HTR-8/SVneo (cell line): Measurements from ENCODE around the gene TRMT10A.
A peak's percentile ranks its signal among the peaks of the same experiment; 100 is the strongest.

Experiments used
- DNase-seq: peaks from one replicate; pipeline ENCODE4 v3.0.0; 2011; ENCODE audit warnings: low spot score, mixed read lengths; ENCODE audit not compliant: insufficient read length
- FAIRE-seq: peaks from 2 replicates; lab custom pipeline; 2011; peaks lifted over from hg19 to GRCh38; lab: Jason Lieb, UNC

The TRMT10A gene

DNA sequence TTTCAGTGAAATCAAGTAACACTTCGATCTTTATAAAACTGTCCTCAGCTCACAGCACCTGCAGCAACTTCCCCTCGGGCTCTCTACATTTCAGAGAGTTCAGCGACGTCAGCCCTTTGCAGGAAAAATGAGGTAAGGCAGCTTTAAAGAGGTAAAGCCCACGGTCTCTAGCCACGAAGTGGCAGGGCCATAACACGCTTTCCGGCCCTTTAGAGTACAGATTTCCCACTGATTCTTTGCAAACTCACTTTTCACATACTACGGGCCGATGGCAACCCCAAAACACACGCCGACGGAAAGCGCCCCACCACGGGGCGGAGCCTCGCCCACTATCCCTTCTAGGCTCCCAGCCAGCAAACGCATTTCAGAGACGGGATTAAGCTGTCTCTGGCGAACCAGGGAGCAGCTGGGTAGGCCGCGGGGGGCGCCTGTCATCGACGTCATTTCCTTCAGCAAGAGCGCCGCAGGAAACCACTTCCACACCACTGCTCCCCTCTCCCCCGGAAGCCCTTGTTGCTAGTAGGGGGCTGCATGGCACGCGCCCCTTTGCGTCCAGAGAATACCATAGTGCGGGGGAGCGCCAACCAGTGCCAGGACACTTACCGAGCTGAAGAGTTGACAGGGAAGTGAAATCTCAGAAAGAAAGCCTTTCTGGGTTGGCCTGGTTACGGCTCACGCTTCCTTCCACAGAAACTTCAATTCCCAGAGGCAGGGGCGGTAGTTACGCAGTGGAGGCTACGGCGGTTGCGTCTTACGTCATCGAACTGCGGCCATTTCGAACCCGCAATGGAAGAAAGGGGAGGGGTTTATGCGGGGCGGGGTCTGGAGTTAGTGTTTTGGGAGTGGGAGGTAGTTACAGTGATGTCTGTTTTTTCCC, at the start of gene TRMT10A:
Gene TRMT10A (minus strand): TSS at position 730 of the 877 bp plus-strand sequence. CDS start 4,701 bp downstream, outside the sequence.
- DNase-seq (peak; percentile 85), FAIRE-seq (no peak)

GRCh38 chr4:99612704-99613103, 48.9 kb upstream of the TRMT10A start:
- no peak for DNase-seq
- FAIRE-seq, result no peak

DNA sequence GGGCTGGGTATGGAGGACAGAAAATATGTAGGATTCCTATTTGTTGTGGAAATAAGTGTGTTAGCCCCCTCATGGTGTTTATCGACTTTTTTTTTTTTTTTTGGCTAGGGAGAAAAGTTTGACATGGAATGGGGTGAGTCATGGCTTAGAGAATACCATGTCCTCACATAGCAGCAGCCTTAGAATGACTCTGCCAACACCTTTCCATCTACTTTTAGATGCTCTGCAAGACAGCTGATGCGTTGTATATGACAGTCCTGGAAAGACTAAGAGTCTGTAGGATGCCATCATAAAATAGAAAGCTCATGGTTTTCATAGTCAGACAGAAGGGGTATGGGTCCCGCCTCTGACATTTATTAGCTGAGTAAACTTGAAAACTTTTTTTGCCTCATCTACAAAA, 48.4 kb upstream of the TRMT10A start:
- DNase-seq (no peak), FAIRE-seq (no peak)

DNA sequence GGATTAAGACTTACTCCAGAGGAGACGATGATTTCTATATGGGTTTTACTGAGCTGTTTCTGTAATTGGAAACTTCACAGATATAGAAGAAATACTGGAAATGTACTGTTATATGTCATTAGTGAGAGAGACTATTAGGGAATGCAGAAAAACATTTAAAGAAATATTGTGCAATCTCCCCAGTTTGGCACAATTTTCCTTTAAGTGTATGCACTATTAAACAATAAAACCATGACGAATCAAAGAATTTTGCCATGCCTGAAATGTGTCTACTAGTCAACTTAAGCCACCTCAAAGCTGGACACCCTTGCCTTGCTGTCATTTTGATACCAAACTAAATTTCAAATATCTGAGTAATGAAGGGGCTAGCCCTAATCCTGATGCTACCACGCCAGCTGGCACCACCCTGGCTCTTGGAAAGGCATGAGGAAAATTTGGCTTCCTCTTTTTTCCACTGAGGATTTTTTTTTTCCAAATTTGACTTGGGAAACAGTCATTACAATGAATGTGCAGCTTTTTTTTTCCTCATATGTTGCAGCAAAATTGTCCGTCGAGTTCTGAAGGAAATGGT, 46.9 kb upstream of the TRMT10A start:
- FAIRE-seq (no peak), DNase-seq (no peak)

- no peak for DNase-seq
- no peak for FAIRE-seq
Observed at GRCh38 chr4:99608417-99608816, 44.6 kb upstream of the TRMT10A start.

DNA sequence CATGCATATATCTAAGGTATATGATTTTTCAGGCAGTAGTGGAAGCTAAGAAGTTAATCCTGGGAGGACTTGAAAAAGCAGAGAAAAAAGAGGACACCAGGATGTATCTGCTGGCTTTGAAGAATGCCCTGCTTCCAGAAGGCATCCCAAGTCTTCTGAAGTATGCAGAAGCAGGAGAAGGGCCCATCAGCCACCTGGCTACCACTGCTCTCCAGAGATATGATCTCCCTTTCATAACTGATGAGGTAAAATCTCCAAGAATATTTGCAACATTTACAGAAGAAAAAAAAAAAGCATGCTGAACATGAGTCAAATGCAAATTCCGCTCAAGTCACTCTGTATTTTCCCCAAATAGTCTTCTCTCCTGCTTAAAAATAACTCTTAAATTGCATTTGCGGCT, 42.9 kb upstream of the TRMT10A start:
- no peak for DNase-seq
- no peak for FAIRE-seq

DNA sequence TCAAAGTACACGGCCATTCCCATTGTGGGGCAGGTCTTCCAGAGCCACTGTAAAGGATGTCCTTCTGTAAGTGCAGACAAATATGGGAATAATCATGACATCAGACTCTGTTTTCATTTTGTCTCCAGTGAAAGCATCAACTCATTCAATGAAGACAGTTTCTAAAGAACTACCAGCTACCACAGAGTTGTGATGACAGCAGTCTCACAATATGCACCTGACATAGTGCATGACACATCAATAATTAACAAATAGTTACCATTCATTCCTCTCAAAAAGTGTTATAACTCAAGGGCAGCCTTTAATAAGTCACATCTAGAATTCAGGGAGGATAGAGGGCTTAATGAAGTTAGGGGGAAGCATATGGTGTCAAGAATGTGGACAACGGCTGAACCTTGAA, 31.0 kb upstream of the TRMT10A start:
- FAIRE-seq (no peak), DNase-seq (no peak)

GRCh38 chr4:99593781-99594641, 30.2 kb upstream of the TRMT10A start:
- DNase-seq (no peak), FAIRE-seq (no peak)

GRCh38 chr4:99591757-99592156, 27.9 kb upstream of the TRMT10A start:
- no peak for FAIRE-seq
- DNase-seq, result no peak

- FAIRE-seq (no peak), DNase-seq (no peak)
Observed at GRCh38 chr4:99587803-99588202, 24.0 kb upstream of the TRMT10A start.

DNA sequence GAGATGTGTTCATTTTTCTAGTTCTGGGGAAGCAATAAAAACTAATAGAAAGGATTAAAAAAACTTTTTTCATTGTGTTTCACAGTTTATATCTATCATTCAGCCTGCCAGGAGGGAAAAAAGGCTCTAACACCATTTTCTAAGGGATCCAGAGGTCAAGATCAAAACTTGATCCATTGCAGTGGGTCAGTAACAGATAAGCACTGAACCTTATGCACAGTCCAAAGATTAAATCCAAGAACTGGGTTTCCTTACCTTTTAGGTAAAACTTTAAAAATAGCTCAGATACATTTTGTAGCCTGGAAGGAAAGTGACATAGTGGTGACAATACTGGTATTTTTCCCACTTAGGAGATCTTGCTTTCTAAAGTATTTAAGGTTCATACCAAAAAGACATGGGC, 23.5 kb upstream of the TRMT10A start:
- DNase-seq (no peak), FAIRE-seq (no peak)

- DNase-seq, result no peak
- FAIRE-seq, result no peak
Observed at GRCh38 chr4:99586797-99587196, 23.0 kb upstream of the TRMT10A start.

- no peak for FAIRE-seq
- DNase-seq, result no peak
Observed at GRCh38 chr4:99586322-99586721, 22.5 kb upstream of the TRMT10A start.

DNA sequence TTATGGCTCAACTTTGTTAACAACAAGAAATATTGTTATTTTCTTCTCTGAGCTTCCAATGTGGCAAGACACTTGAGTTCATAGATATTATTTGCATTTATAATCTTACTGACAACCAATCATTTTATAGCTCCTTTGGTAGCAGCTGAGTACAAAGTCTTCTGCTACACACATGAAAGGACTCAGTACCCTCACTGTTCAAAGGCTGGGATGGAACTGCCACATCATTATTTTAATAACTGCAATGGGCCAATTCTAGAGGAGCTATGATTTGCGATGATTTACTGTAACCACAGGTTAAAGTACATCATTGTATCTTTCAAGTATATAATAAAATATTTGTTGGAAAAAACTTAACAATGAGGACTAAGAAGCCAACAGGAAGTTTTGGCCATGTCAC, 21.7 kb upstream of the TRMT10A start:
- FAIRE-seq, result no peak

GRCh38 chr4:99578714-99579113, 14.9 kb upstream of the TRMT10A start:
- no peak for FAIRE-seq
- DNase-seq, result no peak

More for the DNA sequence above, 21.7 kb upstream of the TRMT10A start:
- no peak for DNase-seq

DNA sequence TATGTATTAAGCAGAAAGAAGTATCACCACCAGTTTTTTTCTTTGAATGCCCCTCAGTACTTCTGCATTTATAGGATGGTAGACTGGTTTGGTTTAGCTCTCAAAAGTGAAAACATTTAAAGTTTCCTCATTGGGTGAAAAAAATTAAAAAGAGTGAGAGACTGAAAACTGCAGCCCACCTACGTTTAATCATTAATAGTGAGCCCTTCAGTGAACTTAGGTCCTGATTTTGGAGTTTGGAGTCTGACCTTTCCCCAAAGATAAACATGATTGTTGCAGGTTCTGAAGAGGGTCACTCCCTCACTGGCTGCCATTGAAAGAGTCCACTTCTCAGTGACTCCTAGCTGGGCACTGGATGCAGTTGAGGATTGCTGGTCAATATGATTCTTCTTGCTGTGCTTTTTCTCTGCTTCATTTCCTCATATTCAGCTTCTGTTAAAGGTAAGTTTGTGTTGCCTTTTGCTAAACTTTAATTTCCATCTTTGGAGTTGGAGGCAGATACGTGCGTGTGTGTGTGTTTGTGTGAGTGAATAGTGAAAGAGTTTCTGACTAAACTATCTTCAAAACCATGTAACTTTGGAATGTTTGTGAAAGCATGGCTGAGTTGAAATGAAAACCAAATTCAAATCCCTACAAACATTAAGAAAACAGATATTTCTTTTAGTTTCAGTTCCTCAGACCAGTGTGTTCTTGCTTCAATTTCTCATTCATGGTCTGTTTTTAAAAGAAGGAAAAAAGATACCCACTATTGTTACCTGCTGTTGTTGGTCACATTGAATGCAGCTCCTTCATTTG, 10.9 kb upstream of the TRMT10A start, which contains the start of gene MTTP:
Gene MTTP (plus strand): TSS at position 295 of the 795 bp plus-strand sequence. CDS start 86 bp downstream, at position 381.
- FAIRE-seq, result no peak
- no peak for DNase-seq

- FAIRE-seq (no peak), DNase-seq (no peak)
Observed at GRCh38 chr4:99573735-99574368, 10.0 kb upstream of the TRMT10A start.

GRCh38 chr4:99572527-99573240, 8.8 kb upstream of the TRMT10A start:
- FAIRE-seq (no peak), DNase-seq (no peak)

GRCh38 chr4:99571883-99572282, 8.0 kb upstream of the TRMT10A start:
- DNase-seq (no peak), FAIRE-seq (no peak)
